DOHH2 (cell line): ENCODE data around the gene ZNF536.

Source experiments
- EZH2phosphoT487 ChIP-seq: fragments of 200-600 bp; sonication (generic); IDR thresholded peaks from 2 replicates; pipeline ENCODE4 v1.6.1; 2017; ENCODE audit warnings: borderline replicate concordance, mild to moderate bottlenecking, antibody characterized with exemption, low read length, moderate library complexity, mixed read lengths
- TF ChIP-seq, protein P1 (sequence below): fragments of 200-600 bp; sonication (generic); IDR thresholded peaks from one replicate; pipeline ENCODE4 v1.5.1; 2014; ENCODE audit warnings: antibody characterized with exemption, mild to moderate bottlenecking, low read depth, low read length; ENCODE audit not compliant: poor library complexity, severe bottlenecking

DNA sequence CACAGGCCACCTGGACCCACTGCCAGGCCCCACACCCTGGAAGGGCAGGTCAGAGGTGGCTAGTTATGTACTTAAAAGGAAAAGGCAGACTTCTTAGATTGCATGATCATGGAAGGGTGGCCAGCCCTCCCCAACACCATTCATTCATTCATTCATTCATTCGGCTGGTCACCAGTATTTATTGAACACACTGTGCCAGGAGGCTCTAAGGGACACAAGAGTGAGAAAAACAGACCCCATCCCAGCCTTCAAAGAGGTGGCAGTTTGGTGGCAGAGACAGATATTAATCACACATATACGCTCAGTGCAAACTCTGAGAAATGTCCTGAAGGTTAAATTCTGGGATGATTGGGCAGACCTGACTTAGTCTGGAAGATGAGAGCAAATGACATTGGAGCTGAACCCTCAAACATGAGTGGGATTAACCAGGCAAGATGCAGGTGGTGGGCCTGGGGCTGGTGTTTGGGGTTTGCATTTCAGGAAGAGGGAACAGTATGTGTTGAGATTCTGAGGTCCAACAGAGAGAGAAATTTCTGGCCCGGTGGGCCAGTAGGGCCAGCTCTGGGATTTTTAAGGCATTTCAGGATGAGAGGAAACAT is 147.5 kb downstream of the ZNF536 start:
- TF ChIP-seq, protein P1, sequence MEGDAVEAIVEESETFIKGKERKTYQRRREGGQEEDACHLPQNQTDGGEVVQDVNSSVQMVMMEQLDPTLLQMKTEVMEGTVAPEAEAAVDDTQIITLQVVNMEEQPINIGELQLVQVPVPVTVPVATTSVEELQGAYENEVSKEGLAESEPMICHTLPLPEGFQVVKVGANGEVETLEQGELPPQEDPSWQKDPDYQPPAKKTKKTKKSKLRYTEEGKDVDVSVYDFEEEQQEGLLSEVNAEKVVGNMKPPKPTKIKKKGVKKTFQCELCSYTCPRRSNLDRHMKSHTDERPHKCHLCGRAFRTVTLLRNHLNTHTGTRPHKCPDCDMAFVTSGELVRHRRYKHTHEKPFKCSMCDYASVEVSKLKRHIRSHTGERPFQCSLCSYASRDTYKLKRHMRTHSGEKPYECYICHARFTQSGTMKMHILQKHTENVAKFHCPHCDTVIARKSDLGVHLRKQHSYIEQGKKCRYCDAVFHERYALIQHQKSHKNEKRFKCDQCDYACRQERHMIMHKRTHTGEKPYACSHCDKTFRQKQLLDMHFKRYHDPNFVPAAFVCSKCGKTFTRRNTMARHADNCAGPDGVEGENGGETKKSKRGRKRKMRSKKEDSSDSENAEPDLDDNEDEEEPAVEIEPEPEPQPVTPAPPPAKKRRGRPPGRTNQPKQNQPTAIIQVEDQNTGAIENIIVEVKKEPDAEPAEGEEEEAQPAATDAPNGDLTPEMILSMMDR: no peak
- TF ChIP-seq EZH2phosphoT487: no peak
